ENCODE results near the gene STK32C. TPM values are rescaled to one million over a fixed set of nuclear protein-coding genes. Genes with fewer than 3 reads are reported as not detected.

STK32C gene
- polyA plus RNA-seq, 2 of the 4 experiments (the other 2 are of a cell fraction) = 29.9 to 43.6 TPM

DNA sequence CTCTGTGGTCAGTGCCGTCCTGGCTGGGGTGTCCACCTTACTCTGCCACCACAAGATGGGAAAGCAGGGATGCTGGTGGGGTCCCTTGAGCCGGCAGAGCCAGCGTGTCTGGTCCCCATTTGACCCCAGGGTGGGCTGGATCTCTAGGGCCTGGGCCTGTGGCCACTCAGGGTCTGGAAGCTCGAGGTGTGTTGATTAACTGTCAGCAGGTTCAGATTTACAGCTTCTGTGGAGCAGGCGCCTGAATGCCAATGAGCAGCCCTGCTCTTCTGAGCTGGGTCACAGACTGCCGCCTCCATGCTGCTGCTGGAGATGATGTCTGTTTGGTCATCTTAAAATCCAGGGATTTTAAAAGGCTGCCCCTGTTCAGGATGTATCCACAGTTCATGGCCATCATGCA is 132.3 kb downstream of the STK32C start:
- Histone ChIP-seq H3K4me2 (peak overlapping the region; percentile 84), H3K27ac (peak overlapping the region in 1 of 2 experiments; percentile 29; a peak in 1 of 6 replicates), H3K9me3 (no peaks in the 10 kb centered on the region), H3K4me1 (peaks cover 35% of the 10 kb centered on the region), H3K4me3 (no peak overlapping the region)
- DNase-seq (ENCODE audit: low read depth in 1 of 2, low spot score in 1 of 2) = no peak
- no peak for FAIRE-seq
- 74% methylated on average over 6 of the region's 6 CpGs for WGBS (ENCODE audit: missing lambda C conversion rate)
- ChIA-PET CTCF (interaction anchor here (1.2 to 1.4 kb wide), 3 partner anchors 10 to 33 kb away, joined by 3 read pairs; no protein-coding TSS in a partner anchor), POLR2A (no interaction called here)
- TF ChIP-seq, protein P1, sequence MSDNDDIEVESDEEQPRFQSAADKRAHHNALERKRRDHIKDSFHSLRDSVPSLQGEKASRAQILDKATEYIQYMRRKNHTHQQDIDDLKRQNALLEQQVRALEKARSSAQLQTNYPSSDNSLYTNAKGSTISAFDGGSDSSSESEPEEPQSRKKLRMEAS (IDR thresholded peaks at IDR 0.05) = no peak
- TF ChIP-seq CHD2 (IDR thresholded peaks at IDR 0.05; ENCODE audit: low read length, partially characterized antibody) = no peak
- TF ChIP-seq HDAC2 (IDR thresholded peaks at IDR 0.05) = no peak
- TF ChIP-seq RAD21 (conservative IDR thresholded peaks at IDR 0.05 in 1 of 2, IDR thresholded peaks at IDR 0.05 in 1 of 2) = no peak
- TF ChIP-seq, protein P2, sequence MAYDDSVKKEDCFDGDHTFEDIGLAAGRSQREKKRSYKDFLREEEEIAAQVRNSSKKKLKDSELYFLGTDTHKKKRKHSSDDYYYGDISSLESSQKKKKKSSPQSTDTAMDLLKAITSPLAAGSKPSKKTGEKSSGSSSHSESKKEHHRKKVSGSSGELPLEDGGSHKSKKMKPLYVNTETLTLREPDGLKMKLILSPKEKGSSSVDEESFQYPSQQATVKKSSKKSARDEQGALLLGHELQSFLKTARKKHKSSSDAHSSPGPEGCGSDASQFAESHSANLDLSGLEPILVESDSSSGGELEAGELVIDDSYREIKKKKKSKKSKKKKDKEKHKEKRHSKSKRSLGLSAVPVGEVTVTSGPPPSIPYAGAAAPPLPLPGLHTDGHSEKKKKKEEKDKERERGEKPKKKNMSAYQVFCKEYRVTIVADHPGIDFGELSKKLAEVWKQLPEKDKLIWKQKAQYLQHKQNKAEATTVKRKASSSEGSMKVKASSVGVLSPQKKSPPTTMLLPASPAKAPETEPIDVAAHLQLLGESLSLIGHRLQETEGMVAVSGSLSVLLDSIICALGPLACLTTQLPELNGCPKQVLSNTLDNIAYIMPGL (CRISPR knock-in tag; IDR thresholded peaks at IDR 0.05; ENCODE audit: borderline replicate concordance) = no peak
- no peak for TF ChIP-seq POLR2A (IDR thresholded peaks at IDR 0.05; ENCODE audit: low read length)
- TF ChIP-seq BHLHE40 (IDR thresholded peaks at IDR 0.05; ENCODE audit: low read depth, low read length) = no peak
- TF ChIP-seq RFX5 (IDR thresholded peaks at IDR 0.05) = no peak
- TF ChIP-seq MAZ (IDR thresholded peaks at IDR 0.05; ENCODE audit: borderline replicate concordance, low read depth, low read length) = no peak
- TF ChIP-seq SMC3 (IDR thresholded peaks at IDR 0.05) = no peak
- TF ChIP-seq ESRRA (IDR thresholded peaks at IDR 0.05; ENCODE audit: borderline replicate concordance, low read length) = no peak
- TF ChIP-seq CBX8 (IDR thresholded peaks at IDR 0.05) = no peak
- no peak for TF ChIP-seq JUN (IDR thresholded peaks at IDR 0.05)
- no peak for TF ChIP-seq CHD4 (IDR thresholded peaks at IDR 0.05; ENCODE audit: borderline replicate concordance)
- ATAC-seq = no peak

DNA sequence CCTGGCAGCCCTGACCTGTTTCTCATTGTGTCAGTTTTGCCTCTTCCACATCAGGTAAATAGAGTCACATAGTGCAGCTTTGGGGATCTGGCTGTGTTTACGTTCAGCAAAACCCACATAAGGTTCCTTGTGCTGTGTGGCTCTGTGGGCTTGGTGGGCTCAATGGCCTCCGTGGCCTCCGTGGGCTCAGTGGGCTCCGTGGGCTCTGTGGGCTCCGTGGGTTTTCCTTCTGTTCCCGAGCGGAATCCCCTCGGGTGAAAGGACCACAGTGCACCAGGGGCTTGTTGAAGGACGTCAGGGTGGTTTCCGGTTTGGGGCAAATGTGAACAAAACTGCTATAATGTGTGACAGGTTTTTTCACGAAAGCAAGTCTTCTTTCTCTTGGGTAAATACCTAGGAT is 133.5 kb downstream of the STK32C start:
- FAIRE-seq (no peak), ATAC-seq (no peak), DNase-seq (ENCODE audit: low read depth in 1 of 2, low spot score in 1 of 2) (no peak)
- CTCF ChIA-PET = no interaction called here
- Histone ChIP-seq H3K9me3 (no peaks in the 10 kb centered on the region), H3K4me1 (peaks cover 24% of the 10 kb centered on the region), H3K27ac (no peak overlapping the region), H3K4me2 (no peak overlapping the region), H3K4me3 (no peak overlapping the region)
- POLR2A ChIA-PET = no interaction called here
- WGBS (ENCODE audit: missing lambda C conversion rate) = 85% methylated on average over 11 of the region's 11 CpGs
- no peak for TF ChIP-seq TP53 (CRISPR knock-in tag; IDR thresholded peaks at IDR 0.05)
- no peak for TF ChIP-seq CHD4 (IDR thresholded peaks at IDR 0.05; ENCODE audit: borderline replicate concordance)
- no peak for TF ChIP-seq CEBPB (IDR thresholded peaks at IDR 0.05)
- TF ChIP-seq, protein P3, sequence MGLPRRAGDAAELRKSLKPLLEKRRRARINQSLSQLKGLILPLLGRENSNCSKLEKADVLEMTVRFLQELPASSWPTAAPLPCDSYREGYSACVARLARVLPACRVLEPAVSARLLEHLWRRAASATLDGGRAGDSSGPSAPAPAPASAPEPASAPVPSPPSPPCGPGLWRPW (IDR thresholded peaks at IDR 0.05) = no peak
- TF ChIP-seq ZFP36 (IDR thresholded peaks at IDR 0.05; ENCODE audit: borderline replicate concordance, partially characterized antibody) = no peak
- TF ChIP-seq NR3C1 (IDR thresholded peaks at IDR 0.05) = no peak
- TF ChIP-seq JUN (IDR thresholded peaks at IDR 0.05) = no peak
- TF ChIP-seq, protein P4, sequence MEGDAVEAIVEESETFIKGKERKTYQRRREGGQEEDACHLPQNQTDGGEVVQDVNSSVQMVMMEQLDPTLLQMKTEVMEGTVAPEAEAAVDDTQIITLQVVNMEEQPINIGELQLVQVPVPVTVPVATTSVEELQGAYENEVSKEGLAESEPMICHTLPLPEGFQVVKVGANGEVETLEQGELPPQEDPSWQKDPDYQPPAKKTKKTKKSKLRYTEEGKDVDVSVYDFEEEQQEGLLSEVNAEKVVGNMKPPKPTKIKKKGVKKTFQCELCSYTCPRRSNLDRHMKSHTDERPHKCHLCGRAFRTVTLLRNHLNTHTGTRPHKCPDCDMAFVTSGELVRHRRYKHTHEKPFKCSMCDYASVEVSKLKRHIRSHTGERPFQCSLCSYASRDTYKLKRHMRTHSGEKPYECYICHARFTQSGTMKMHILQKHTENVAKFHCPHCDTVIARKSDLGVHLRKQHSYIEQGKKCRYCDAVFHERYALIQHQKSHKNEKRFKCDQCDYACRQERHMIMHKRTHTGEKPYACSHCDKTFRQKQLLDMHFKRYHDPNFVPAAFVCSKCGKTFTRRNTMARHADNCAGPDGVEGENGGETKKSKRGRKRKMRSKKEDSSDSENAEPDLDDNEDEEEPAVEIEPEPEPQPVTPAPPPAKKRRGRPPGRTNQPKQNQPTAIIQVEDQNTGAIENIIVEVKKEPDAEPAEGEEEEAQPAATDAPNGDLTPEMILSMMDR (IDR thresholded peaks at IDR 0.05) = no peak
- TF ChIP-seq MAFK (IDR thresholded peaks at IDR 0.05; ENCODE audit: partially characterized antibody) = no peak
- TF ChIP-seq CBX8 (IDR thresholded peaks at IDR 0.05) = no peak
- TF ChIP-seq RNF2 (IDR thresholded peaks at IDR 0.05; ENCODE audit: borderline replicate concordance, low read depth) = no peak
- TF ChIP-seq KDM5A (IDR thresholded peaks at IDR 0.05) = no peak
- TF ChIP-seq, protein P5, sequence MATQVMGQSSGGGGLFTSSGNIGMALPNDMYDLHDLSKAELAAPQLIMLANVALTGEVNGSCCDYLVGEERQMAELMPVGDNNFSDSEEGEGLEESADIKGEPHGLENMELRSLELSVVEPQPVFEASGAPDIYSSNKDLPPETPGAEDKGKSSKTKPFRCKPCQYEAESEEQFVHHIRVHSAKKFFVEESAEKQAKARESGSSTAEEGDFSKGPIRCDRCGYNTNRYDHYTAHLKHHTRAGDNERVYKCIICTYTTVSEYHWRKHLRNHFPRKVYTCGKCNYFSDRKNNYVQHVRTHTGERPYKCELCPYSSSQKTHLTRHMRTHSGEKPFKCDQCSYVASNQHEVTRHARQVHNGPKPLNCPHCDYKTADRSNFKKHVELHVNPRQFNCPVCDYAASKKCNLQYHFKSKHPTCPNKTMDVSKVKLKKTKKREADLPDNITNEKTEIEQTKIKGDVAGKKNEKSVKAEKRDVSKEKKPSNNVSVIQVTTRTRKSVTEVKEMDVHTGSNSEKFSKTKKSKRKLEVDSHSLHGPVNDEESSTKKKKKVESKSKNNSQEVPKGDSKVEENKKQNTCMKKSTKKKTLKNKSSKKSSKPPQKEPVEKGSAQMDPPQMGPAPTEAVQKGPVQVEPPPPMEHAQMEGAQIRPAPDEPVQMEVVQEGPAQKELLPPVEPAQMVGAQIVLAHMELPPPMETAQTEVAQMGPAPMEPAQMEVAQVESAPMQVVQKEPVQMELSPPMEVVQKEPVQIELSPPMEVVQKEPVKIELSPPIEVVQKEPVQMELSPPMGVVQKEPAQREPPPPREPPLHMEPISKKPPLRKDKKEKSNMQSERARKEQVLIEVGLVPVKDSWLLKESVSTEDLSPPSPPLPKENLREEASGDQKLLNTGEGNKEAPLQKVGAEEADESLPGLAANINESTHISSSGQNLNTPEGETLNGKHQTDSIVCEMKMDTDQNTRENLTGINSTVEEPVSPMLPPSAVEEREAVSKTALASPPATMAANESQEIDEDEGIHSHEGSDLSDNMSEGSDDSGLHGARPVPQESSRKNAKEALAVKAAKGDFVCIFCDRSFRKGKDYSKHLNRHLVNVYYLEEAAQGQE (IDR thresholded peaks at IDR 0.05) = no peak
- no peak for TF ChIP-seq NFE2L2 (conservative IDR thresholded peaks at IDR 0.05; ENCODE audit: low read length)
- TF ChIP-seq ZNF302 (CRISPR knock-in tag; IDR thresholded peaks at IDR 0.05) = no peak
- no peak for TF ChIP-seq RAD21 (conservative IDR thresholded peaks at IDR 0.05 in 1 of 2, IDR thresholded peaks at IDR 0.05 in 1 of 2)
- no peak for TF ChIP-seq CHD2 (IDR thresholded peaks at IDR 0.05; ENCODE audit: low read length, partially characterized antibody)
- TF ChIP-seq EHMT2 (IDR thresholded peaks at IDR 0.05; ENCODE audit: low read depth) = no peak

Data from A549 (cell line).